ENCODE results near the gene HNRNPAB.
"Not testable (repeated sequence)": the region's sequence is repeated elsewhere in the genome, so short reads cannot be mapped to it uniquely, and the experiment has no call there.

HNRNPAB gene

DNA sequence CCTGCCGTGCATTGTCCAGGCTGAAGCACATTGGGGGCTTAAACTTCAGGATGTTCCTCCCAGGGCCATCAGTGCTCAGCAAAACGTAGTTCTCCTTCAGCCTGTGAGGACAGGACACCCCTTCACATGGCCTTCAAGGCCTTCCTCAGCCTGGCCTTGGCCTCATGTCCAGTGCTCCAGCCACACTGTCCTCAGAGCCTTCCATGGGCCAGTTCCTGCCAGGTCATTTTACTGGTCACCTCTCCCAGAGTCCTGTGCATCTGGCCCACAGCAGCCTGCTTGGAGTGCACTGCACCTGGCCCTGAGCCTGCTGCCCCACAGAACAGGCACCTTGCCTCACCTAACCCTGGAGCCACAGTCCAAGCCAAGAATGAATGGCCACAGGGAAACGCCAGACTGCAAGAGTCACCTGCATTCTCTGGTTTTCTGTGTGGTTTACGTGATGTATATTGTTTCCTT is 8.7 kb downstream of the HNRNPAB start:
- DNase-seq: no peak

DNA sequence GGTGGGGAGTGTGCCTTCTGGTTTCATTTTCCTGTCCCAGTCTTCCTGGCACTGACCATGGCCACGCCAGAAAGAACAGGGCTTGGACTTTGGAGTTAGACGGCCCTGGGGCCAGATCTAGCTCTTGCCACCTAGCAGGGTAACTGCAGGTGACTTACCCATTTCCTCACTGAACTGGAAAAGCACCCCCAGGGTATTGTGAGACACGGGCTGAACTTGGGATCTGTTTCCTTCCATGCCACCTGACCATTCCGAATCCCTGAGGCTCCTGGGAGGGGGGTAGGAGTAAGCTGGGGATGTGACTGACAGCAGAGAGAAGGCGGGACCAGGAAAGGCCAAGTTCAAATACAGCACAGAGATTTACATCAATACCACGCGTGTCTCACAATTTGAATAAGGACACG is 9.4 kb downstream of the HNRNPAB start:
- no peak for DNase-seq

DNA sequence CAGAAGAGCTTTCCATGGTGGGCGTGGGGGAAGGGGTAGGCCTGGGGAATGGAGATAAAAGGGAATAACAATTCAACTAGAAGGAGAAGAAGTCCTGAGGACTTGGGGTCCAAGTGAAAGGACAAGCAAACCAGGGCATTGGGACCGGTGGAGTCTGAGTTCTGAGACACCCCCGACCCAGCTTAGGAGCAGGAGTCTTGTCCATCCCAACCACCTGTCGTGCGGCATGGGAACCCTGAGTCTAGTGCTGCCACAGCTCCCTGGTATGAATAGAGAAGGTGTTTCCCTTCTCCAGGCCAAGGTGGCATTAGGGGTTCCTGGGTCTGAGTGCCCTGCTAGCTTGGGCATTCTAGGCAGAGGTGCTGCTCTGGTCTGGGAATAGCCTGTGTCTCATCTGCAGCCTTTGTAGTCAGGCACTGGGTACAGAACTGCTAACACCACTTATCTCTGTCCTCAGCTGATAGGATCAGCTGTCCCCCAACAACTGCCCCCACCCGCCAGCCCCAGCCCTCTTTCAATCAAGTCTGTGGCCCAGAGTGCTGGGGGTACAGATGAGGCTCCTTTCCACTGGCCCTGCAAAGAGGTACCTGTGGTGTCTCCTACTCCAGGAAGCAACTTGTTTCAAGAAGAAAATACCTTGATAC is 9.9 kb downstream of the HNRNPAB start:
- DNase-seq: no peak

DNA sequence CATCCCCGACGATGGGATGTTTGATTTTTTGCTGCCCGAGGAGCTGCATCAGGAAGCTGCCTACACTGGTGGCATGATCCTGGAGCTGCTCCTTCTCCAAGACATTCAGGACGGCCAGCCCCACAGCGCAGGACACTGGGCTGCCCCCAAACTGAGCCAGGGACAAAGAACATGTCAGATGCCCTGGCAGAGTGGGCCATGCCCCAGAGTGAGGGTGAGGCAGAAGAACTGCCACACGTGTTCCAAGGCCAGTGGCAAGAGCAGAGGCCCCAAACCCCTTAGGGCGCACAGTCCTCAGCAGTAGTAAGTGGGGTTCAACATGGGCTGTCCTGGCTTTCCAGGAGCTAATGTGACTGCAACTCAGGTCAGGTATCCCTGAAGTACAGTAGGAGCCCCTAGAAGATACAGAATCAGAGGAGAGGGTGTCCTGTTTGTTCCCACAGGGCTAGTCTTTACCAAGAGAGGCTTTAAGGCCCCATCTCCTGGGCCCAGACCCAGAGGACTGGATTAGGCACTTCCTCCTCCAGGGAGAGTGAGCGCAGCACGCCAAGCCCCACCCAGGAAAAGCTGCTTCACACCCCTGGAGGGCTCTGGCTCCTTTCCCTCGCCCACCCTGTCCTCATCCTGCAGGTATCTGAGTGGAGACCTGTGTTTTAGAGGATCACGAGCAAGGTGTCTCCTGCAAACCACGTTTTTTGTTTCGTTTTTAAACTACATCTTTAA is 11.1 kb downstream of the HNRNPAB start:
- DNase-seq: no peak

DNA sequence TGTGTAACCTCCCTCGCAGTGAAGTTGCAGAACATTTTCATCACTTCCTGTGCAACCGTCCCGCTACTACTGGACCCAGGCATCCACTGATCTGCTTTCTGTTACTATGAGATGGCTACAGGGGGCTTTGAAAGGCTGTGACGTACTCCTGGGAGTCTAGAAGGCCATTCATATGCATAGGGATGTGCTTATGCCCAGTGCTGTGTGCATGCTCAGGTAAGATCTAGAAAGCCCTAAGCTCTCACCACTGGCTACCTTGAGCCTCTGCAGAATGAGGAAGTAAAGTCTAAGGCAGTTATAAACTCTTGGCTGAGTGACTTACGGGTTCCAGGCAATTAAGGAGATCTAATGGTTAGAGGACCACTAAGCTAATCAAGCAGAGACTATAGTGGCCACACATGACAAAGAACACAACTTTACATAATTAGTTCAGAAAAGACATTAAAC is 11.8 kb downstream of the HNRNPAB start:
- DNase-seq: no peak

DNA sequence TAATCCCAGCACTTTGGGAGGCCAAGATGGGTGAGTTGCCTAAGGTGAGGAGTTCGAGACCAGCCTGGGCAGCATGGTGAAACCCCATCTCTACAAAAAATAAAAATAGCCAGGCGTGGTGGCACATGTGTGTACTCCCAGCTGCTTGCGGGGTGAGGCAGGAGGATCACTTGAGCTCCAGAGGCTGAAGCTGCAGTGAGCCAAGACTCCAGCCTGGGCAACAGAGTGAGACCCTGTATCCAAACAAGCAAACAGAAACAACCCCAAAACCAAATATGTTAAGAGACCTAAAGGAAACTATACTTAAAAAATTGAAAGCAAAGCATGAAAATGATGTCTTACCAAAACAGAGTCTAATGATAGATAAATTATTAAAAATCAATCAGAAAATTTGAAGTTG is 12.4 kb downstream of the HNRNPAB start:
- no peak for DNase-seq

DNA sequence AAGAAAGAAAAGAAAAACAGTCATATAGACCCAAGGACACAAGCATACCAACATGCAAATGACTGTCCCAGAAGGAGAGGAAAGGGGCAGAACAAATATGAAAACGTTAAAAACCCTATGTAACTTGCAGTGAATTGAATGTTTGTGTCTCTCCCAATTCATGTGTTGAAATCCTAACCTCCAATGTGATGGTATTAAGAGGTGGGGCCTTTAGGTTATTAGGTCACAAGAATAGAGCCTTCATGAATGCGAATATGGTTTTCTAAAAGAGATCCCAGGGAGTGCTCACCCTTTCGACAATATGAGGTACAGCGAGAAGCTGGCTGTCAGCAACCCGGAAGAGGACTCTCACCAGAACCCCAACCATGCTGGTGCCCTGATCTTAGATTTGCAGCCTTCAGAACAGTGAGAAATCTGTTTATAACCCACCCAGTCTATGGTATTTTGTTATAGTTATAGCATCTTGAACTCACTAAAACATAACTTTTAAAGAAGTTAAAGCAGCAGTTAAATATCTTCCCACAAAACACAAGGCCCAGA is 14.0 kb downstream of the HNRNPAB start:
- no peak for DNase-seq

DNA sequence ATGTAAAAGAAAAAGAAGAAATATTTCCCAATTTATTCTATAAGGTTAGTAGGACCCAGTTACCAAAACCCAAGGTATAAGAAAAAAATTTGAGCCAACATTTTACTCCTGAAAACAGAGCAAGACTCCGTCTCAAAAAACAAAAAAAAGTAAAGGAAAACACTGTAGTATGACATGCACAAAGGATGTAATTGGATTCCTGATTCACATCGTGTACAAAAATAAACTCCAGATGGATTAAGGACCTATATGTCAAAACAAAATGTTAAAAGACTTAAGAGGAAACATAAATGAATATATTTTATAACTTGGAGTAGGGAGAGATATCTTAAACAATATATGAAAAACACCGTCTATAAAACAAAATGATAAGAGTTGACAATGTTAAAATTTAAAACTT is 14.5 kb downstream of the HNRNPAB start:
- DNase-seq: no peak

DNA sequence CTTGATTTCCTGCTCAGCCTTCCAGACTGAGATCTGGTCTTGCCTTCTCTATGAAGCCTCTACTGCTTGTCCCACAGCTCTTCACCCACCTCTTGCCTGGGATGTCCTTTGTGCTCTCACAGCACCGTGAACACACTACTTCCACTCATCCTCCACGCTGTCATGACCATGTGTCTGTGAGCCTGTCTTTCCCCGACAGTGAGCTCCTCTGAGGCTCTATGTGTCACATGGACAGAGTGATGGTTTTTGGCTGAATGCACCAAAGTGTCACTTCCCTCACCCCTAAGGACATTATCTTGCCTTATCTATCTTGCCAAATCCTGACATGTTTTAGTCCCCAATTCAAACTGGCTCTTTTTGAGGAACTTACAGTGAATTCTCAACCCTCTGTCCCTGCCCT is 16.9 kb downstream of the HNRNPAB start:
- DNase-seq: no peak

DNA sequence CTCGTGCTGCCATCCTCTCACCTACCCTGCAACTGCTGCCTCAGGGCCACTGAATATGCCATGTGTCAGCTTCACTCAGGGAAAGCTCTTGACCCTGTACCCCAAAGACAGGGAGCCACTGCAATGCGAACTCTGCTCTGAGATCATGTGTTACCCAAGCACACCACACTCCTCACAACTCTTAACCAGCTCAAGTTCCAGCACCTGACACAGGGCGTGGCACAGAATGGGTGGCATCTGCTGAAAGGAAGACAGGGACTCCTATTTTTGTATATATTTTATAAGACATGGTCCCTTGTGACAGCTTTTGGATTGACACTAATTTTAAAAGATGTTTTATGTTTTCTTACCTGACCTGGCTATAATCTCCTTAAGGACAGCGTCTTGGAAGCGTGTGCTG is 17.5 kb downstream of the HNRNPAB start:
- DNase-seq: no peak

DNA sequence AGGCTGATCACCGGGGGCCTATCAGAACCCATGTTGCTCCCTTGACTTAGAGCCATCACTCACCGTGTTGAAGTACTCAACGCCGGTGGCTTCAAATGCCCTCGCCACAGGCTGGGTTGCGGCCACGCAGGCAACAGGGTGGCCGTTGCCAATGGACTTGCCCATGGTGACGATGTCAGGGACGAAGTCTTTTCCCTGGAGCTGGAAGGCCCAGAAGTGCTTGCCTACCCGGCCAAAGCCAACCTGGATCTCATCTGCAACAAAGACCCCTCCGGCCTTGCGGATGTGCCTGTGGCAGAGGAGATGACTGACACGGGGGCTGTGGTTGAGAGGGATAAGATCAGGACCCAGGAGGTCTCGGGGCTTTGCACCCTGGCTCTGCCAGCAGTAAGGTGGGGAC is 18.0 kb downstream of the HNRNPAB start:
- no peak for DNase-seq

DNA sequence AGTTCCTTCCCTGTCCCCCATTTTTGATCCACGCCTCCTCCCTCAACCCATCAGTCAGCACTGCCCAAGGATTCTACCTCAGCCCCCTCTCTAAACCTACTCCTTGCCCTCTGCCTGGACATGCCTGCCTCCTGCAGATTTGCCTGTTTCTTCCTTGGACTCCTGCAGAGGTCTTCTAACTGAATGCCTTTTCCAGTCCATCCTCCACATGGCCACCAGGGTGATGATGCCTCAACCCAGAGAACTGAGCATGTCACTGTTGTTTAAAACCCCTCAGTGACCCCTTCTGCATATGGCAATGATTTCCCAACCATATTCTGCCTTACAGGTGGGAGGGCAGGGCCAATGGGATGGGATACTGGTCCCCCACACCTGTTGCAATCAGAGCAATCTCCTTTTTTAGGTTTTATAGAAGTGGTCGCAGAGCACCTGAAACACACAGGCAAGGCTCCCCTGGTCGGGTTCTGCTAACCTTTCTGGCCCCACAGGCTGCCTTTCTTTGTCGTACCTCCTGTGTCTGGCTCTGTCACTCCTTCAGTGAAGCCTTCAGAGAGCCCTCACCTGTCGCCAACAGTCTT is 19.0 kb downstream of the HNRNPAB start:
- no peak for DNase-seq

DNA sequence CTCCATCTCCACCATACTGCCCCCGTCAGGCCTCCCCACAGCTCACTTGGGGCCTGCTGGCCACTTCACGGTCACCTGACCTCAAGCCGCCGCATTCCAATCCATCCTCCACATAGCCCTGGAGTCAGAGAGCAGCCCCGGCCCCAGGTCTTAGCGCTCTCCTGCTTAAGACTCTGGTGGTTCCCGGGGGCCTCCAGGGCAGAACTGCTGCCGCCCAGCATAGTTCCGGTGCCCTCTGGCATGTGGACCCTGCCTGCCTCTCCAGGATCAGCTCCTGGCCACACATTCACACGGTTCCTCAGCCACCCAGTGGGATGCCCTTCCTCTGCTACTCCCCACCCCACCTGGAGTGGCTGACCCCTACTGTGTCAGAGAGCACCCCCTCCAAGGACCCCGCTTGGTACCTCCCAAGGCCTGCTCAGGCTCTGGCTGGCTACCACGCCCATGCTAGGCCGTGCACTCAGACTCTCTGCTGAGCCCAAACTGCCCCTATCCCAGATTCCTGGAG is 19.5 kb downstream of the HNRNPAB start:
- peak; percentile 67 for DNase-seq

DNA sequence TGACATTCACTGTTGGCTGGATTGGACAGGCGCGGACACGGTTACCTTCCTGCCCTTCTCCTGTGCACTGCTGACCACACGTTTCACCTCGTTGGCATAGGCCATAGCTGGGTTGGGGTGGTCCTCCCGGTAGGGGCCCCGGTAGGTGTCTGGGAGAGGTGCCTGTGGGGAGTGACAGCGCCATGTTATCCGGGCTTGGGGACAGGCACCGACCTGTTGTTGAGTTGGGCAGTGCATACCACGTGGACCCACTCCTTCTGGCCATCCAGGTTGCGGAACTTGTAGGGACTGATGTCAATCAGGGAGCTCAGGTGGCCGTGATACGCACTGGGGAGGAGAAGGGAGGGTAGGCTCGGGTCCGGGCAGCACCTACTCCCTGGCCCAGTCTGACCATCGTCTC is 20.1 kb downstream of the HNRNPAB start:
- DNase-seq: no peak

DNA sequence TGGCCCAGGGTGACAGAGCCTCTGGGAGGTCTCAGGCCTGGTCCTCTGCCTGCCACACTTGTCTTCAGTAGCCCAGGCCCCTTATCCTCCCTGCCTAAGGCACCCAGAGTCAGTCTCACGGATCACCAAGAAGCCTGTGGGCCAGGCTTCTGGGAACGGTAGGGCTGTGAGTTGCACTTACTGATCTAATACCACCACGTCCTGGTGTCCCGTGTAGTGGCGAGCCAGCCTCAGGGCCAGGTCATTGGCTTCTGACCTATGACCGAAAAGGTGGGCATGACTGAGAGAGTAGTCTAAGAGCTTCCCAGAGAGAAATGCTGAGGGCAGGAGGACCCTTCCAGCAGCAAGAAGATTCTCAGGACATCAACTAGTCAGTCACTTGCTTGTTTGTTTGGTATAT is 20.8 kb downstream of the HNRNPAB start:
- no peak for DNase-seq

DNA sequence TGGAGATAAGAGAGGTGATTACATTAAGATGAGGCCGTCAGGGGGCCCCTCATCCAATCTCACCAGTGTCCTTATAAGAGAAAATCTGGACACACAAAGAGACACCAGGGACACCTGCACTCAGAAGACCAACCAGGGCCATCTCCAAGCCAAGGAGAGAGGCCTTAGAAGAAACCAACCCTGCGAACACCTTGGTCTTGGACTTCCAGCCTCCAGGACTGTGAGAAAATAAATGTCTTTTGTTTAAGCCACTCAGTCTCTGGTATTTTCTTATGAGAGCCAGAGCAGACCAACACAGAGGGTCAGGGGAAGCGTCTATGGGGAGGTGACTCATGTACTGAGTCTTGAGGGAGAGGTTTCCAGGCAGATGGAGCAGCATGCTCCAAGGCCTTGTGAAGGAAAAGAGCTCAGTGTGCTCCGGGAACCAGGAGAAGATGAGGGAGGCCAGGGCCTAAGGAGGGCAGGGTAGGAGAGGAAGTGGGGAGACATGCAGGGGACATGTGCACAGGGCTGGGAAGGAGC is 22.9 kb downstream of the HNRNPAB start:
- no peak for DNase-seq

DNA sequence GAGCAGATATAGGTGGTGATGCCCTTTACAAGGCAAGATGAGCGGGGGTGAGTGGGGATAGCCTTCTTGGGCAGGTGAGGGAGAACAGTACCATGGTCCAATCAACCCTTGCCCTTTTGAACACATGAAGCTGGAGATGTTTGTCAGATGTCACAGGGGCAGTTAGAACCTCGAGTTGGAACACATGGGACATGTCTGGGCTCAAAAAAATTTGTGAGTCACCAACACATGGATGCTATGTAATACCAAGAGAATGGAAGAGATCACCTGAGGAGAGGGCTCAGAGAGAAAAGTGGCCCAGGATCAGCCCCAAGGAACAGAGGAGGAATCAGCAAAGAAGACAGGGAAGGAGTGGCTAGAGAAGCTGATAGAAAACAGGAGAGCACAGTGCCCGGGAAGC is 23.6 kb downstream of the HNRNPAB start:
- no peak for DNase-seq

DNA sequence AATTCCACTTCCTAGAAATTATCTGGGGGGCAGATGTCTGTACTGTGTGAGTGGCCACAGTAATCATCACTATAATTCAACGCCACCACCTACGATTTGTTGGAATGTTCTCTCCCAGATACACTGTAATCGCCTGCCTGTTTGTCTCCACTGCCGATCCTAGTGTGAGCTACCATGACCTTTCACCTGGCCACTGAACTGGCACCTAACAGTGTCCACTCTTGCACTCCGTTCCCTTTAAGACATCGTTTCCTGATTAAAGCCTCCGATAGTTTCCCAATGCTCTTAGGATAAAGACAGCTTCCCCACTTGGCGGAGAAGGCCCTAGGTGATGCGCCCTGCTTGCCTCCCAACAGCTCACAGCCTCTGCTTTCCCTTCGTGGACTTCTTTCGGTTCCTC is 24.3 kb downstream of the HNRNPAB start:
- no peak for DNase-seq

DNA sequence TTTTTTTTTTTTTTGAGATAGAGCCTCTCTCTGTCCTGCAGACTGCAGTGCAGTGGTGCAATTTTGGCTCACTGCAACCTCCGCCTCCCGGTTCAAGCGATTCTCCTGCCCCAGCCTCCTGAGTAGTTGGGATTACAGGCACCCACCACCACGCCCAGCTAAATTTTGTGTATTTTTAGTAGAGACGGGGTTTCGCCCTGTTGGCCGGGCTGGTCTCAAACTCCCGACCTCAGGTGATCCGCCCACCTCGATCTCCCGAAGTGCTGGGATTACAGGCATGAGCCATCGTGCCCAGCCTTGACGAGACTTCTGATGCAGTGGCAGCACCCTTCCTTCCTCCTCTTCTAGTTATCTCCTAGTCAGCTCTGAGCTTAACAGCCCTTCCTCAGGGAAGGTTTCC is 24.8 kb downstream of the HNRNPAB start:
- not testable (repeated sequence) for DNase-seq

DNA sequence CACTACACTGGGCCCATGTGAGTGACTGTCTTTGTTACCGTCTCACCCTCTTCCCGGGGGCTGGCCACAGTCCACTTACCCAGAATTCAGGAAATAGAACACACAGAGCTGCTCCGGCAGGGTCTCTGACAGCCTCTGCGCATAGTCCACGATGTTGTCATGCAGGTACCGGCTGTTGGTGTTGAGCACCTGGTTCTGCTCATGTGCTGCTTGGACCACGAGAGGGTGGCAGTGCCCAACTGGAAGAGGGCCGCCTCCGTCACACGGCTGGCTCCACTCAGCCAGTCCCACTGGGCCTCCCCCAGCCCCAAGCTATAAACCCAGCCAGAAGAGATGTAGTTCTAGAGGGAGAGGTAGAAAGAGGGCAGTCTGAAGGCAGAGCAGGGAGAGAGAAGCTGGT is 25.5 kb downstream of the HNRNPAB start:
- DNase-seq: no peak

DNA sequence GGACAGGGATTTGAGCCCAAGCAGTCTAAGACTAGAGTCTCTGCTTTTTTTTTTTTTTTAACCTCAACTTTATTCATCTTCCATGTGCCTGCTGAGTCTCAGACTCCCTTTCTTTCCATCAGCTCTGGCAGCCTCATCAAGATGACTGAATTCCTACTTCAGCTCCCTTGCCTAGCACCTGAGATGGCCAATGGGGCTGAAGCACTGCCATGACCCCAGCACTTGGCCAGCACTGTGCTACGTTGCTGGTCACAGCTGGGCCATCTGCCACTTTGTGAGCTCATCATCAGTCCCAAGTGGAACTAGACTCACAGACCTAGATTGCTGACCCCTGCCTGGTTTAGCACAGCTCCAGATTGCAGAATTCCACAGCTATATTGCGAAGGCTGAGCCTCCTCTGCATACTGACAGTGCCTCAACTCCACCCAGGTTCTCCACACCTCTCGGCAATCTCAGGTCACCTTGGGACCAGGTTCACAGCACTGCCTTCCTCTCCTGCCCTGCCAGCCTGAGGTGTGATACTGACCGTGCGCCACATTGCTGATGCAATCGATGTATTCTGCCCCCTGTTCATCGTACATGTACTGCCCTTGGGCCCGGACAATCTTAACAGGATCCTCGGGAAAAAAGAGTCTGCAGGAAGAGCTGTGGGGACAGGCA is 26.7 kb downstream of the HNRNPAB start:
- DNase-seq: no peak

DNA sequence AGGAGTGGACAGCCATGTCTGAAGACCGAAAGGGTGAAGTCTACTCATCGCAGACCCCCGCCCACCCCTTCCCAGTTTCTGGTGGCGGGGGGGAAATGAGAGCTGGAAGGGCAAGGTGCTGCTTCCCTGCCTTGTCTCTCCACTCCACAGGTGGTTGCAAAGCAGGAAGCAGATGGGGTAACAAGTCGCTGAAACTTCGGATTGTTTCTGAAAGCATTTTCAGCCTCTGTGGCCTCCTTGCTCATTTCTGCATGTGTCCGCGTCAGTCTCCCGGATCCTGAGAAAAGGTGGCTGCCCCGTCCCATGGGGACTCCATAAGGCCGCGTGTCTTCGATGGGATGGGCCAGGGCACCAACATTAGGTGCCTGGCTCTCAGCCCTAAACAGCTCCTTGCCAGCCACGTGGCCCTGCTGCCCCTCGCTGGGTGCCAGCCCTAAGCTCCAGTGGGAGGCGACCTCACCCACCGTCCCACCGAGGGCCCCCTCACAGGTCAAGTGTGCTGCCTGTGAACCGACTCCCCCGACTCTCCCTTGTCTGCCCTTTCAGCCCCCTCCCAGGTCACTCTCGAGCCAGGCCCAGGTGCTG is 27.3 kb downstream of the HNRNPAB start:
- DNase-seq: no peak
